ENCODE data around the gene NOS3. TPM values are rescaled to one million over a fixed set of nuclear protein-coding genes. Genes with fewer than 3 reads are reported as not detected.

The NOS3 gene
- polyA plus RNA-seq, 6 donors from 2014 or later: 0.29 to 2.8 (median 1.3) TPM

DNA sequence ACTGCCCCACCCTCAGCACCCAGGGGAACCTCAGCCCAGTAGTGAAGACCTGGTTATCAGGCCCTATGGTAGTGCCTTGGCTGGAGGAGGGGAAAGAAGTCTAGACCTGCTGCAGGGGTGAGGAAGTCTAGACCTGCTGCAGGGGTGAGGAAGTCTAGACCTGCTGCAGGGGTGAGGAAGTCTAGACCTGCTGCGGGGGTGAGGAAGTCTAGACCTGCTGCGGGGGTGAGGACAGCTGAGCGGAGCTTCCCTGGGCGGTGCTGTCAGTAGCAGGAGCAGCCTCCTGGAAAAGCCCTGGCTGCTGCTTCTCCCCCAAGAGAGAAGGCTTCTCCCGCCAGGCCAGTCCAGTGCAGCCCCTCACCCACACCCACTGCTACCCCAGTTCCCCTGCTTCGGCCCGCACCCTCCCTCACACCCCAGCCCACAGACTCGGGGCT is 6.3 kb downstream of the NOS3 start:
- Mint-ChIP-seq H3K36me3 (peaks cover 0 to 7% of the 10 kb centered on the region in 2 donors), H3K27me3 (peaks cover 18 to 51% (median 34%) of the 10 kb centered on the region in 3 donors), H3K4me1 (peaks cover 0 to 4% (median 3%) of the 10 kb centered on the region in 3 donors), H3K9me3 (peaks cover 0 to 2% (median 0%) of the 10 kb centered on the region in 7 donors), H3K27ac (no peak overlapping the region), H3K4me3 (no peak overlapping the region)
- DNase-seq (no peak), ATAC-seq (ENCODE audit: low read depth in 2 of 2) (no peak)

DNA sequence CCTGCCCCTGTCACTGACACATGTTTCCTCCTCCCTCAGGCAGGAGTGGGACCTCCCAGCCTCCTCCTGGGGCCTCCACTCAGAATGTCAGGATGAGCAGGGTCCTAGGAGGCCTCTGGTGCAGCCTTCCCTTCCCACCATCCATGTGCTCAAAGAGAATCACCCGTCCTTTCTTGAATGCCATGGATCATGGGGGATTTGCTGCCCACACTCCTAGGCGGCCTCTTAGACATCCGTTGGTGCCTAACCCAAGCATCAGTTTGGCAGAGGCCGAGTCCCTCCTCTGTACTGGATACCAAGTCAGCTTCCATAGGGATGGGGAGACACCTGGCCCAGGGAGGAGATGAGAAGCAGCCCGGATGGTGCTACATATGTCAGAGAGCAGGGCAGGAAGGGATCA is 7.0 kb downstream of the NOS3 start:
- H3K4me1 Mint-ChIP-seq: peaks cover 0 to 4% (median 3%) of the 10 kb centered on the region in 3 donors
- H3K9me3 Mint-ChIP-seq: peaks cover 0 to 2% (median 0%) of the 10 kb centered on the region in 7 donors
- no peak overlapping the region for H3K4me3 Mint-ChIP-seq
- ATAC-seq (ENCODE audit: low read depth in 2 of 2) (no peak), DNase-seq (no peak)
- H3K27me3 Mint-ChIP-seq: peaks cover 18 to 48% (median 28%) of the 10 kb centered on the region in 3 donors
- H3K36me3 Mint-ChIP-seq: peaks cover 0 to 7% of the 10 kb centered on the region in 2 donors
- no peak overlapping the region for H3K27ac Mint-ChIP-seq

GRCh38 chr7:150998341-150998740 is 7.5 kb downstream of the NOS3 start:
- H3K4me3 Mint-ChIP-seq: no peak overlapping the region
- no peaks in the 10 kb centered on the region for H3K9me3 Mint-ChIP-seq
- peaks cover 19 to 44% (median 24%) of the 10 kb centered on the region in 3 donors for H3K27me3 Mint-ChIP-seq
- no peak overlapping the region for H3K27ac Mint-ChIP-seq
- H3K36me3 Mint-ChIP-seq: peaks cover 0 to 7% of the 10 kb centered on the region in 2 donors
- peaks cover 0 to 4% (median 3%) of the 10 kb centered on the region in 3 donors for H3K4me1 Mint-ChIP-seq
- ATAC-seq (ENCODE audit: low read depth in 2 of 2): no peak
- no peak for DNase-seq

GRCh38 chr7:150999001-150999400 is 8.2 kb downstream of the NOS3 start:
- no peak for ATAC-seq (ENCODE audit: low read depth in 2 of 2)
- H3K27ac Mint-ChIP-seq: no peak overlapping the region
- H3K4me3 Mint-ChIP-seq: peak overlapping the region in 1 of 8 donors; percentile 22
- peaks cover 0 to 7% of the 10 kb centered on the region in 2 donors for H3K36me3 Mint-ChIP-seq
- no peaks in the 10 kb centered on the region for H3K9me3 Mint-ChIP-seq
- peaks cover 0 to 4% (median 3%) of the 10 kb centered on the region in 3 donors for H3K4me1 Mint-ChIP-seq
- DNase-seq: no peak
- H3K27me3 Mint-ChIP-seq: peaks cover 21 to 44% (median 24%) of the 10 kb centered on the region in 3 donors

GRCh38 chr7:150999497-151000230 is 8.8 kb downstream of the NOS3 start:
- DNase-seq: no peak
- no peak for ATAC-seq (ENCODE audit: low read depth in 2 of 2)
- H3K36me3 Mint-ChIP-seq: peaks cover 0 to 7% of the 10 kb centered on the region in 2 donors
- peak overlapping the region in 1 of 6 donors; percentile 67 for H3K27ac Mint-ChIP-seq
- H3K4me1 Mint-ChIP-seq: peaks cover 0 to 4% (median 3%) of the 10 kb centered on the region in 3 donors
- no peak overlapping the region for H3K4me3 Mint-ChIP-seq
- no peaks in the 10 kb centered on the region for H3K9me3 Mint-ChIP-seq
- peaks cover 21 to 49% (median 30%) of the 10 kb centered on the region in 3 donors for H3K27me3 Mint-ChIP-seq

GRCh38 chr7:151000897-151001495 is 10.2 kb downstream of the NOS3 start:
- Mint-ChIP-seq H3K27ac (no peak overlapping the region), H3K9me3 (no peaks in the 10 kb centered on the region), H3K36me3 (peaks cover 0 to 7% of the 10 kb centered on the region in 2 donors), H3K4me1 (peaks cover 0 to 4% (median 3%) of the 10 kb centered on the region in 3 donors), H3K4me3 (no peak overlapping the region), H3K27me3 (peaks cover 27 to 50% (median 32%) of the 10 kb centered on the region in 3 donors)
- ATAC-seq (ENCODE audit: low read depth in 2 of 2) (no peak), DNase-seq (no peak)

GRCh38 chr7:151001546-151001945 is 10.7 kb downstream of the NOS3 start:
- Mint-ChIP-seq H3K36me3 (peaks cover 0 to 7% of the 10 kb centered on the region in 2 donors), H3K27me3 (peaks cover 27 to 45% (median 31%) of the 10 kb centered on the region in 3 donors), H3K4me1 (peaks cover 0 to 4% (median 3%) of the 10 kb centered on the region in 3 donors), H3K4me3 (no peak overlapping the region), H3K9me3 (no peaks in the 10 kb centered on the region), H3K27ac (no peak overlapping the region)
- DNase-seq (no peak), ATAC-seq (ENCODE audit: low read depth in 2 of 2) (no peak)

- H3K4me1 Mint-ChIP-seq: peaks cover 5 to 9% (median 7%) of the 10 kb centered on the region in 3 donors
- H3K27me3 Mint-ChIP-seq: peaks cover 11 to 40% (median 22%) of the 10 kb centered on the region in 3 donors
- ATAC-seq (ENCODE audit: low read depth in 2 of 2): no peak
- no peak overlapping the region for H3K4me3 Mint-ChIP-seq
- H3K27ac Mint-ChIP-seq: no peak overlapping the region
- no peak for DNase-seq
- no peaks in the 10 kb centered on the region for H3K36me3 Mint-ChIP-seq
- no peaks in the 10 kb centered on the region for H3K9me3 Mint-ChIP-seq
These were observed 12.8 kb downstream of the NOS3 start for GRCh38 chr7:151003572-151003971.

- Mint-ChIP-seq H3K4me1 (peaks cover 7 to 10% (median 9%) of the 10 kb centered on the region in 3 donors), H3K27me3 (peaks cover 7 to 55% (median 22%) of the 10 kb centered on the region in 3 donors), H3K4me3 (peak overlapping the region in 1 of 8 donors; percentile 3), H3K27ac (no peak overlapping the region), H3K9me3 (no peaks in the 10 kb centered on the region), H3K36me3 (no peaks in the 10 kb centered on the region)
- ATAC-seq (ENCODE audit: low read depth in 2 of 2) (no peak), DNase-seq (no peak)
These were observed 14.7 kb downstream of the NOS3 start for GRCh38 chr7:151005566-151005965.

- no peak for DNase-seq
These were observed 15.9 kb downstream of the NOS3 start for GRCh38 chr7:151006590-151007300.

GRCh38 chr7:151007469-151007898 is 16.7 kb downstream of the NOS3 start:
- peak overlapping the region in 4 of 8 donors; percentile 31 to 82 (median 75) for H3K4me3 Mint-ChIP-seq
- no peaks in the 10 kb centered on the region for H3K9me3 Mint-ChIP-seq
- H3K27me3 Mint-ChIP-seq: peaks cover 7 to 56% (median 25%) of the 10 kb centered on the region in 3 donors
- H3K36me3 Mint-ChIP-seq: no peaks in the 10 kb centered on the region
- ATAC-seq (ENCODE audit: low read depth in 2 of 2): no peak
- peak overlapping the region in 3 of 6 donors; percentile 29 to 91 (median 78) for H3K27ac Mint-ChIP-seq
- no peak for DNase-seq
- H3K4me1 Mint-ChIP-seq: peaks cover 13 to 18% (median 14%) of the 10 kb centered on the region in 3 donors

More at GRCh38 chr7:151006590-151007300, 15.9 kb downstream of the NOS3 start:
- Mint-ChIP-seq H3K27ac (no peak overlapping the region), H3K27me3 (peaks cover 7 to 54% (median 24%) of the 10 kb centered on the region in 3 donors), H3K36me3 (no peaks in the 10 kb centered on the region), H3K9me3 (no peaks in the 10 kb centered on the region), H3K4me1 (peaks cover 11 to 16% (median 11%) of the 10 kb centered on the region in 3 donors), H3K4me3 (peak overlapping the region in 1 of 8 donors; percentile 25)
- no peak for ATAC-seq (ENCODE audit: low read depth in 2 of 2)

GRCh38 chr7:151008143-151008510 is 17.3 kb downstream of the NOS3 start:
- no peaks in the 10 kb centered on the region for H3K36me3 Mint-ChIP-seq
- ATAC-seq (ENCODE audit: low read depth in 2 of 2): no peak
- H3K27ac Mint-ChIP-seq: peak overlapping the region in 2 of 6 donors; percentile 30 to 91
- no peaks in the 10 kb centered on the region for H3K9me3 Mint-ChIP-seq
- H3K4me3 Mint-ChIP-seq: peak overlapping the region; percentile 31 to 87 (median 75)
- peaks cover 17 to 23% (median 20%) of the 10 kb centered on the region in 3 donors for H3K4me1 Mint-ChIP-seq
- peaks cover 7 to 62% (median 29%) of the 10 kb centered on the region in 3 donors for H3K27me3 Mint-ChIP-seq
- no peak for DNase-seq

Data from naive B cell (primary cell).